NB4 (cell line): ENCODE data around the gene CEP20.

Experiments used
- CTCF ChIP-seq: IDR thresholded peaks from one replicate; pipeline ENCODE4 v1.5.1; 2012; ENCODE audit warnings: low read depth, low read length
- MAX ChIP-seq: IDR thresholded peaks from 2 replicates; pipeline ENCODE4 v1.6.1; 2011; ENCODE audit warnings: low read depth, low read length
- MYC ChIP-seq: IDR thresholded peaks from 2 replicates; pipeline ENCODE4 v1.6.1; 2011; ENCODE audit warnings: low read depth, low read length
- POLR2A ChIP-seq: IDR thresholded peaks from 2 replicates; pipeline ENCODE4 v1.6.1; 2011; ENCODE audit warnings: mild to moderate bottlenecking; ENCODE audit not compliant: insufficient read length; ENCODE audit errors: extremely low read depth

GRCh38 chr16:15816228-15816627 lies 72.2 kb downstream of the CEP20 start:
- TF ChIP-seq CTCF (no peak), POLR2A (no peak), MAX (no peak), MYC (no peak)
